Urothelium cell line (cell line): ENCODE results near the gene HOMER2.

ENCODE experiments used
- DNase-seq: peaks from one replicate; pipeline ENCODE4 v3.0.0; 2011; ENCODE audit warnings: low spot score, mixed read lengths
- FAIRE-seq: peaks from 2 replicates; lab custom pipeline; 2011; peaks lifted over from hg19 to GRCh38; lab: Jason Lieb, UNC

HOMER2 gene

GRCh38 chr15:82807920-82808633, 144.4 kb downstream of the HOMER2 start:
- DNase-seq (no peak), FAIRE-seq (no peak)

GRCh38 chr15:82805994-82806406, 146.5 kb downstream of the HOMER2 start, which contains the start of gene FSD2:
FSD2 (minus strand) TSS chr15:82806069; CDS start chr15:82787390, 18,679 bp downstream.
- DNase-seq (no peak), FAIRE-seq (no peak)

- DNase-seq = no peak
- no peak for FAIRE-seq
Measured at GRCh38 chr15:82804575-82804949, 148.0 kb downstream of the HOMER2 start.

GRCh38 chr15:82803793-82804574, 148.5 kb downstream of the HOMER2 start:
- FAIRE-seq = no peak
- DNase-seq = no peak

GRCh38 chr15:82802497-82802896, 150.0 kb downstream of the HOMER2 start:
- FAIRE-seq = no peak
- DNase-seq = no peak

- no peak for DNase-seq
- no peak for FAIRE-seq
Measured at GRCh38 chr15:82799183-82799841, 153.2 kb downstream of the HOMER2 start.
